Fibroblast of lung (primary cell): Measurements from ENCODE around the gene CTXN3.

Experiments used
- EZH2 ChIP-seq: IDR thresholded peaks from 2 replicates; pipeline ENCODE4 v1.5.1; 2012; ENCODE audit warnings: low read length, control low read depth, mild to moderate bottlenecking; ENCODE audit errors: missing control alignments
- TF ChIP-seq, protein P1 (sequence below), 2 donors: IDR thresholded peaks in 1 of 2; conservative IDR thresholded peaks in 1 of 2; 1 replicate in 1 of 2; 2 replicates in 1 of 2; pipeline ENCODE4 v1.5.1; 2011 to 2012; ENCODE audit warnings: low read length in 2 of 2, control low read depth in 1 of 2, inconsistent platforms in 1 of 2, low read depth in 1 of 2, mild to moderate bottlenecking in 1 of 2

DNA sequence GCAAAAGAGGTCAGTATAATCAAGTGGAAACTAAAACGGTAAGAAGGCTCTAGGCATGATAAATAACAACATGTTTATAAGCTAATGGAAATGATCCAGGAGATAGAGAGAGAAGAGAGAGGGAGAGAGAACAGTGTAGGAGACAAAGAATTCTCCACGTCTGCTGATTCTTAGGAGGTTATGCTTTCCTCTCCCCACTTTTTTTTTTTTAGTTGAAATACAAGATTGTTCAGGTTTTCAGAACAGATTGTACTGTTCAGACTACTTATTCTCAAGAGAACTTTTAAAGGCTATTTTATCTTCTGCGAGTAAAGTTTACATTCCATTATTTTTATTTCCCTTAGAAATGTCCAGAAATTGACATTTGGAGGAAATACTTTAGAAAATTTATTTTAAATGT, 58.3 kb downstream of the CTXN3 start:
- TF ChIP-seq, protein P1, sequence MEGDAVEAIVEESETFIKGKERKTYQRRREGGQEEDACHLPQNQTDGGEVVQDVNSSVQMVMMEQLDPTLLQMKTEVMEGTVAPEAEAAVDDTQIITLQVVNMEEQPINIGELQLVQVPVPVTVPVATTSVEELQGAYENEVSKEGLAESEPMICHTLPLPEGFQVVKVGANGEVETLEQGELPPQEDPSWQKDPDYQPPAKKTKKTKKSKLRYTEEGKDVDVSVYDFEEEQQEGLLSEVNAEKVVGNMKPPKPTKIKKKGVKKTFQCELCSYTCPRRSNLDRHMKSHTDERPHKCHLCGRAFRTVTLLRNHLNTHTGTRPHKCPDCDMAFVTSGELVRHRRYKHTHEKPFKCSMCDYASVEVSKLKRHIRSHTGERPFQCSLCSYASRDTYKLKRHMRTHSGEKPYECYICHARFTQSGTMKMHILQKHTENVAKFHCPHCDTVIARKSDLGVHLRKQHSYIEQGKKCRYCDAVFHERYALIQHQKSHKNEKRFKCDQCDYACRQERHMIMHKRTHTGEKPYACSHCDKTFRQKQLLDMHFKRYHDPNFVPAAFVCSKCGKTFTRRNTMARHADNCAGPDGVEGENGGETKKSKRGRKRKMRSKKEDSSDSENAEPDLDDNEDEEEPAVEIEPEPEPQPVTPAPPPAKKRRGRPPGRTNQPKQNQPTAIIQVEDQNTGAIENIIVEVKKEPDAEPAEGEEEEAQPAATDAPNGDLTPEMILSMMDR (conservative IDR thresholded peaks at IDR 0.05 in 1 of 2, IDR thresholded peaks at IDR 0.05 in 1 of 2; ENCODE audit: low read depth in 1 of 2, low read length in 2 of 2), result no peak
- no peak for TF ChIP-seq EZH2
